Measurements from ENCODE around the gene TTBK2.

TTBK2 gene

GRCh38 chr15:42832576-42832975 lies 88.0 kb downstream of the TTBK2 start:
- no peak for TF ChIP-seq CTCF (IDR thresholded peaks at IDR 0.05)
- Histone ChIP-seq H3K27me3 (no peaks in the 10 kb centered on the region), H3K4me3 (ENCODE audit: low read depth in 1 of 2, low read length in 1 of 2) (no peak overlapping the region), H3K27ac (no peak overlapping the region), H3K36me3 (peaks cover 8% of the 10 kb centered on the region), H3K4me1 (ENCODE audit: control insufficient read depth in 1 of 2, insufficient read depth in 1 of 2, low read depth in 1 of 2, low read length in 1 of 2) (no peaks in the 10 kb centered on the region), H3K9me3 (no peaks in the 10 kb centered on the region)

GRCh38 chr15:42826251-42826890 lies 94.2 kb downstream of the TTBK2 start:
- Histone ChIP-seq H3K4me3 (ENCODE audit: low read depth in 1 of 2, low read length in 1 of 2) (no peak overlapping the region), H3K36me3 (peaks cover 11% of the 10 kb centered on the region), H3K4me1 (ENCODE audit: control insufficient read depth in 1 of 2, insufficient read depth in 1 of 2, low read depth in 1 of 2, low read length in 1 of 2) (no peaks in the 10 kb centered on the region), H3K9me3 (no peaks in the 10 kb centered on the region), H3K27ac (no peak overlapping the region), H3K27me3 (no peaks in the 10 kb centered on the region)
- TF ChIP-seq CTCF (IDR thresholded peaks at IDR 0.05) = no peak

GRCh38 chr15:42825599-42825998 lies 95.0 kb downstream of the TTBK2 start:
- no peak for TF ChIP-seq CTCF (IDR thresholded peaks at IDR 0.05)
- Histone ChIP-seq H3K27me3 (no peaks in the 10 kb centered on the region), H3K4me1 (ENCODE audit: control insufficient read depth in 1 of 2, insufficient read depth in 1 of 2, low read depth in 1 of 2, low read length in 1 of 2) (no peaks in the 10 kb centered on the region), H3K27ac (no peak overlapping the region), H3K9me3 (no peaks in the 10 kb centered on the region), H3K36me3 (peaks cover 11% of the 10 kb centered on the region), H3K4me3 (ENCODE audit: low read depth in 1 of 2, low read length in 1 of 2) (no peak overlapping the region)

GRCh38 chr15:42820811-42821210 lies 99.8 kb downstream of the TTBK2 start:
- Histone ChIP-seq H3K9me3 (no peaks in the 10 kb centered on the region), H3K27me3 (no peaks in the 10 kb centered on the region), H3K4me3 (ENCODE audit: low read depth in 1 of 2, low read length in 1 of 2) (no peak overlapping the region), H3K27ac (no peak overlapping the region), H3K4me1 (ENCODE audit: control insufficient read depth in 1 of 2, insufficient read depth in 1 of 2, low read depth in 1 of 2, low read length in 1 of 2) (no peaks in the 10 kb centered on the region), H3K36me3 (no peaks in the 10 kb centered on the region)
- TF ChIP-seq CTCF (IDR thresholded peaks at IDR 0.05) = no peak

GRCh38 chr15:42819786-42820185 lies 100.8 kb downstream of the TTBK2 start:
- H3K27me3 ChIP-seq = no peaks in the 10 kb centered on the region
- H3K4me3 ChIP-seq (ENCODE audit: low read depth in 1 of 2, low read length in 1 of 2) = no peak overlapping the region
- TF ChIP-seq CTCF (IDR thresholded peaks at IDR 0.05) = no peak
- no peaks in the 10 kb centered on the region for H3K4me1 ChIP-seq (ENCODE audit: control insufficient read depth in 1 of 2, insufficient read depth in 1 of 2, low read depth in 1 of 2, low read length in 1 of 2)
- H3K27ac ChIP-seq = no peak overlapping the region
- no peaks in the 10 kb centered on the region for H3K36me3 ChIP-seq
- no peaks in the 10 kb centered on the region for H3K9me3 ChIP-seq
